Measurements from ENCODE around the gene KATNAL2. TPM values are rescaled to one million over a fixed set of nuclear protein-coding genes. Genes with fewer than 3 reads are reported as not detected.

The KATNAL2 gene
- total RNA-seq, 2 donors from 2014 or later = 1.3 to 2.2 TPM

DNA sequence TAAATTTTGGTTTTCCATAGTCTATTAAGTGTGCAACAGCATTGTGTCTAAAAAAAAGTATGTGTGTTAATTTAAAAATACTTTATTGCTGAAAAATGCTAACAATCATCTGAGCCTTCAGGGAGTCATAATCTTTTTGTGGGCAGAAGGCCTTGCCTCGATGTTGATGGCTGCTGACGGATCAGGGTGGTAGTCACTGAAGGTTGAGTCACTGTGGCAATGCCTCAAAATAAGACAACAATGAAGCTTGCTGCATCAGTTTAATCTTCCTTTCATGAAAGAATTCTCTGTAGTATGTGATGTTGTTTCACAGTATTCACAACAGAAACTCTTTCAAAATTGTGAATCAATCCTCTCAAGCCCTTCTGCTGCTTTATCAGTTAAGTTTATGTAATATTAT, 201.6 kb downstream of the KATNAL2 start:
- H3K4me3 ChIP-seq = no peak overlapping the region
- DNase-seq = no peak
- H3K36me3 ChIP-seq = no peaks in the 10 kb centered on the region
- H3K4me1 ChIP-seq = no peaks in the 10 kb centered on the region
- H3K27ac ChIP-seq = no peak overlapping the region
- H3K9me3 ChIP-seq = no peaks in the 10 kb centered on the region
- intact Hi-C loops (cut with DNase I) = no loop called here
- H3K27me3 ChIP-seq = no peaks in the 10 kb centered on the region
- no peak overlapping the region for H3K9ac ChIP-seq (ENCODE audit: low read depth in 2 of 2, low read length in 2 of 2)
- TF ChIP-seq, protein P1, sequence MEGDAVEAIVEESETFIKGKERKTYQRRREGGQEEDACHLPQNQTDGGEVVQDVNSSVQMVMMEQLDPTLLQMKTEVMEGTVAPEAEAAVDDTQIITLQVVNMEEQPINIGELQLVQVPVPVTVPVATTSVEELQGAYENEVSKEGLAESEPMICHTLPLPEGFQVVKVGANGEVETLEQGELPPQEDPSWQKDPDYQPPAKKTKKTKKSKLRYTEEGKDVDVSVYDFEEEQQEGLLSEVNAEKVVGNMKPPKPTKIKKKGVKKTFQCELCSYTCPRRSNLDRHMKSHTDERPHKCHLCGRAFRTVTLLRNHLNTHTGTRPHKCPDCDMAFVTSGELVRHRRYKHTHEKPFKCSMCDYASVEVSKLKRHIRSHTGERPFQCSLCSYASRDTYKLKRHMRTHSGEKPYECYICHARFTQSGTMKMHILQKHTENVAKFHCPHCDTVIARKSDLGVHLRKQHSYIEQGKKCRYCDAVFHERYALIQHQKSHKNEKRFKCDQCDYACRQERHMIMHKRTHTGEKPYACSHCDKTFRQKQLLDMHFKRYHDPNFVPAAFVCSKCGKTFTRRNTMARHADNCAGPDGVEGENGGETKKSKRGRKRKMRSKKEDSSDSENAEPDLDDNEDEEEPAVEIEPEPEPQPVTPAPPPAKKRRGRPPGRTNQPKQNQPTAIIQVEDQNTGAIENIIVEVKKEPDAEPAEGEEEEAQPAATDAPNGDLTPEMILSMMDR (IDR thresholded peaks at IDR 0.05) = no peak

DNA sequence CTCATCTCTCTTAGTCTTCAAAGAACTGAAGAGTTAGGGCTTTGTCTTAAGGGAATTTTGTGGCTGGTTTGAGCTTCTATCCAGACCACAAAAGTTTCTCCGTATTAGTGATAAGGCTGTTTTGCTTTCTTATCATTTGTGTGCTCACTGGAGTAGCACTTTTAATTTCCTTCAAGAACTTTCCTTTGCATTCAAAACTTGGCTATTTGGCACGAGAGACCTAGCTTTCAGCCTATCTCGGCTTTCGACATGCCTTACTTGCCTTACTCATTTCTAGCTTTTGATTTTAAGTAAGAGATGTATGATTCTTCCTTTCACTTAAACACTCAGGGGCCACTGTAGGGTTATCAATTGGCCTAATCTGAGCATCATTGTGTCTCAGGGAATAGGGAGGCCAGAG, 203.0 kb downstream of the KATNAL2 start:
- no peak overlapping the region for H3K9ac ChIP-seq (ENCODE audit: low read depth in 2 of 2, low read length in 2 of 2)
- H3K36me3 ChIP-seq = no peaks in the 10 kb centered on the region
- H3K27me3 ChIP-seq = no peaks in the 10 kb centered on the region
- H3K4me1 ChIP-seq = no peaks in the 10 kb centered on the region
- intact Hi-C loops (cut with DNase I) = no loop called here
- DNase-seq = no peak
- no peaks in the 10 kb centered on the region for H3K9me3 ChIP-seq
- no peak overlapping the region for H3K4me3 ChIP-seq
- TF ChIP-seq, protein P1 (IDR thresholded peaks at IDR 0.05) = no peak
- H3K27ac ChIP-seq = no peak overlapping the region

DNA sequence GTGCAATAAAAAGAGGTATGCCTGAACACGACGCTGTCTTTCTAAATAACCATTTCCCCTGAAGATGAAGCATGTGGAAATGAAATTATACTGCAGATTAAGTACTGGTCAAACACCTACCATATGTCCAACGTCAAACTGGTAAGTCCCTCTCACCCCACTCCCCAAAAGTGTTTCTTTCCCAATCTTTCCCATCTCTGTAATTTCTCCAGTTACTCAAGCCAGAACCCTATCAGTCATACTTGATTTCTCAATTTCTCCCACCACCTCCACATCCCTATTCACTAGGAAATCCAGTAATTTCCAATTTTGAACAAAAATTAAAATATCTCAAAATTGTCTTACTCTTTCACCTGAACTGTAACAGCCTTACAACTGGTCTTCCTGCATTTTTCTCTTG, 203.7 kb downstream of the KATNAL2 start:
- H3K36me3 ChIP-seq = no peaks in the 10 kb centered on the region
- intact Hi-C loops (cut with DNase I) = no loop called here
- H3K4me3 ChIP-seq = no peak overlapping the region
- no peaks in the 10 kb centered on the region for H3K4me1 ChIP-seq
- no peak for DNase-seq
- TF ChIP-seq, protein P1 (IDR thresholded peaks at IDR 0.05) = no peak
- H3K9me3 ChIP-seq = no peaks in the 10 kb centered on the region
- H3K9ac ChIP-seq (ENCODE audit: low read depth in 2 of 2, low read length in 2 of 2) = no peak overlapping the region
- no peaks in the 10 kb centered on the region for H3K27me3 ChIP-seq
- no peak overlapping the region for H3K27ac ChIP-seq

DNA sequence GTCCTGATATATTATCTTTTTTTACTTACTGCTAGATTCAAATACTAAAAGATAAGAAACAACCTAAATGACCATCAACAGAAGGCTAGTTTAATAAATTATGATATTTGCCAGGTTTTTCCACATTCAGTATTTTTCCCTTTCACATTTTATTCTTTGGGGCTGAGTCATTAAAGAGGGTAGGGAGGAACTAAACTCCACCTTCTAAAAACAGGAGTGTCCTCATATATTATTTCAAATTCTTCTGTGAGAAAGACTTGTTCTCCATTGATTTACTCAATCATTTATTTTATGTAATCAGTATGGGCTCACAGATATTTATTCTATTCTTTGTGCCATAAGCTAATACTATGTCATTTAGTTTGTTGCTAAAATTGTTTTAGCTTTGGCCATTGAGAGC, 223.9 kb downstream of the KATNAL2 start:
- no peak overlapping the region for H3K4me3 ChIP-seq
- H3K36me3 ChIP-seq = no peaks in the 10 kb centered on the region
- H3K9ac ChIP-seq (ENCODE audit: low read depth in 2 of 2, low read length in 2 of 2) = no peak overlapping the region
- TF ChIP-seq, protein P1 (IDR thresholded peaks at IDR 0.05) = no peak
- intact Hi-C loops (cut with DNase I) = no loop called here
- no peak overlapping the region for H3K27ac ChIP-seq
- no peak for DNase-seq
- no peaks in the 10 kb centered on the region for H3K27me3 ChIP-seq
- H3K9me3 ChIP-seq = no peaks in the 10 kb centered on the region
- no peaks in the 10 kb centered on the region for H3K4me1 ChIP-seq

DNA sequence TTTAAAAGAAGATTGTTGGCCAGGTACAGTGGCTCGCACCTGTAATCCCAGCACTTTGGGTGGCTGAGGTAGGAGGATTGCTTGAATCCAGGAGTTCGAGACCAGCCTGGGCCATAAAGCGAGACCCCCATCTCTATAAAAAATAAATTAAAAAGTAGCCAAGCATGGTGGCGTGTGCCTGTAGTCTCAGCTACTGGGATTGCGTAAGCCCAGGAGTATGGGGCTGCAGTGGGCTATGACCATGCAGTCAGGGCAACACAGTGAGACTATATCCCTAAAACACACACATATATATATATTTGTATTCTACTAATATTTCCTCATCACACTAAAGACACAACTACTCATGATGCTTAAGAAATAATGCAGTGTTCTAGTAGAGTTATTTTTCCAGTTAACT, 225.8 kb downstream of the KATNAL2 start:
- intact Hi-C loops (cut with DNase I) = no loop called here

More for the DNA sequence above, 225.8 kb downstream of the KATNAL2 start:
- Histone ChIP-seq H3K9ac (ENCODE audit: low read depth in 2 of 2, low read length in 2 of 2) (no peak overlapping the region), H3K36me3 (no peaks in the 10 kb centered on the region), H3K9me3 (no peaks in the 10 kb centered on the region), H3K4me1 (no peaks in the 10 kb centered on the region), H3K27ac (no peak overlapping the region), H3K27me3 (no peaks in the 10 kb centered on the region), H3K4me3 (no peak overlapping the region)
- DNase-seq = no peak
- TF ChIP-seq, protein P1 (IDR thresholded peaks at IDR 0.05) = no peak

Measured in colonic mucosa (tissue), 4 donors.